ENCODE data around the gene GJC3.
"Not testable (repeated sequence)": the region's sequence is repeated elsewhere in the genome, so short reads cannot be mapped to it uniquely, and the experiment has no call there.

Gene GJC3

GRCh38 chr7:99928994-99929729 is at the start of gene GJC3:
TSS of gene GJC3 (minus strand) at chr7:99929620. CDS start at chr7:99929620, 0 bp downstream.
- DNase-seq, result no peak

- DNase-seq, result no peak
These were observed 47.2 kb upstream of the GJC3 start for GRCh38 chr7:99976626-99977025.

GRCh38 chr7:99975782-99976521 is 46.5 kb upstream of the GJC3 start, which contains the start of gene AZGP1:
TSS of gene AZGP1 (minus strand) at chr7:99976031. CDS start at chr7:99976020, 11 bp downstream.
- no peak for DNase-seq

- DNase-seq, result no peak
These were observed 45.3 kb upstream of the GJC3 start for GRCh38 chr7:99974681-99975080.

- DNase-seq, result not testable (repeated sequence)
These were observed 44.4 kb upstream of the GJC3 start for GRCh38 chr7:99973817-99974216.

GRCh38 chr7:99971242-99971641 is 41.8 kb upstream of the GJC3 start:
- no peak for DNase-seq

- not testable (repeated sequence) for DNase-seq
These were observed 40.4 kb upstream of the GJC3 start for GRCh38 chr7:99969813-99970212.

- DNase-seq, result no peak
These were observed 39.9 kb upstream of the GJC3 start for GRCh38 chr7:99969298-99969697.

GRCh38 chr7:99958564-99959227 is 29.3 kb upstream of the GJC3 start:
- DNase-seq, result no peak

GRCh38 chr7:99955247-99955646 is 25.8 kb upstream of the GJC3 start:
- no peak for DNase-seq

GRCh38 chr7:99954643-99955042 is 25.2 kb upstream of the GJC3 start:
- not testable (repeated sequence) for DNase-seq

GRCh38 chr7:99953649-99954048 is 24.2 kb upstream of the GJC3 start:
- DNase-seq, result no peak

GRCh38 chr7:99952649-99953048 is 23.2 kb upstream of the GJC3 start:
- not testable (repeated sequence) for DNase-seq

- not testable (repeated sequence) for DNase-seq
These were observed 21.4 kb upstream of the GJC3 start for GRCh38 chr7:99950819-99951218.

GRCh38 chr7:99949645-99950228 is 20.3 kb upstream of the GJC3 start:
- DNase-seq, result no peak

GRCh38 chr7:99947608-99948007 is 18.2 kb upstream of the GJC3 start:
- DNase-seq, result no peak

GRCh38 chr7:99944497-99945070 is 15.2 kb upstream of the GJC3 start:
- DNase-seq, result no peak

- no peak for DNase-seq
These were observed 14.4 kb upstream of the GJC3 start for GRCh38 chr7:99943641-99944496.

GRCh38 chr7:99938296-99938695 is 8.9 kb upstream of the GJC3 start:
- no peak for DNase-seq

GRCh38 chr7:99935009-99935408 is 5.6 kb upstream of the GJC3 start:
- DNase-seq, result not testable (repeated sequence)

GRCh38 chr7:99930376-99930775 is 956 bp upstream of the GJC3 start:
- DNase-seq, result no peak

- DNase-seq, result no peak
These were observed 272 bp upstream of the GJC3 start for GRCh38 chr7:99929730-99930053.

Data from activated CD4-positive, alpha-beta T cell treated with anti-CD3 and anti-CD28 coated beads, Interleukin-2, amount 50 U/mL, for 4 hours (primary cell).